ENCODE results near the gene TMEM18.

- TF ChIP-seq CTCF (IDR thresholded peaks at IDR 0.05; ENCODE audit: low read length), result no peak
- no peak for TF ChIP-seq EZH2 (optimal IDR thresholded peaks at IDR 0.05; ENCODE audit: low read depth, low read length)
- TF ChIP-seq EZH2phosphoT487 (IDR thresholded peaks at IDR 0.05; ENCODE audit: low read length), result no peak
Measured at GRCh38 chr2:665340-666073, 11.7 kb downstream of the TMEM18 start.

Measured in MM.1S (cell line).